H9 (cell line): ENCODE data around the gene FBXO2. TPM values are rescaled to one million over a fixed set of nuclear protein-coding genes. Genes with fewer than 3 reads are reported as not detected.

Experiments used
- DNase-seq: peaks from one replicate; pipeline ENCODE4 v3.0.0-alpha.2; 2017
- H2AFZ ChIP-seq: one replicate; pipeline ENCODE4 v1.6.1; 2013; ENCODE audit warnings: mild to moderate bottlenecking, low read length, control low read depth, moderate library complexity
- H2AK5ac ChIP-seq: 2 replicates; pipeline ENCODE4 v1.6.1; 2013; ENCODE audit warnings: low read length, control low read depth, mixed read lengths; ENCODE audit not compliant: insufficient read length
- H2BK120ac ChIP-seq: one replicate; pipeline ENCODE4 v1.6.1; 2013; ENCODE audit warnings: low read depth, mild to moderate bottlenecking, low read length, control low read depth, inconsistent platforms; ENCODE audit not compliant: poor library complexity, severe bottlenecking
- H2BK12ac ChIP-seq: 2 replicates; pipeline ENCODE4 v1.6.1; 2013; ENCODE audit warnings: low read length, control low read depth, mixed read lengths, low read depth; ENCODE audit not compliant: insufficient read length
- H2BK15ac ChIP-seq: 2 replicates; pipeline ENCODE4 v1.6.1; 2013; ENCODE audit warnings: low read depth, low read length, control low read depth
- H2BK20ac ChIP-seq: one replicate; pipeline ENCODE4 v1.6.1; 2013; ENCODE audit warnings: low read depth, mild to moderate bottlenecking, low read length, control low read depth, inconsistent platforms; ENCODE audit not compliant: poor library complexity, severe bottlenecking
- H2BK5ac ChIP-seq: 2 replicates; pipeline ENCODE4 v1.6.1; 2013; ENCODE audit warnings: low read length, control low read depth, mixed read lengths; ENCODE audit not compliant: insufficient read length
- H3K14ac ChIP-seq: 2 replicates; pipeline ENCODE4 v1.6.1; 2013; ENCODE audit warnings: low read length, control low read depth; ENCODE audit not compliant: insufficient read depth
- H3K18ac ChIP-seq: 2 replicates; pipeline ENCODE4 v1.6.1; 2013; ENCODE audit warnings: low read depth, mild to moderate bottlenecking, mixed read lengths, low read length, control low read depth; ENCODE audit not compliant: insufficient read length
- H3K23ac ChIP-seq: 2 replicates; pipeline ENCODE4 v1.6.1; 2013; ENCODE audit warnings: low read length, control low read depth, mixed read lengths, low read depth; ENCODE audit not compliant: insufficient read length
- H3K23me2 ChIP-seq: 2 replicates; pipeline ENCODE4 v1.6.1; 2013; ENCODE audit warnings: low read depth, mild to moderate bottlenecking, mixed read lengths, low read length, control low read depth; ENCODE audit not compliant: insufficient read length, poor library complexity, severe bottlenecking
- H3K27ac ChIP-seq: 2 replicates; pipeline ENCODE4 v1.5.1; 2013; ENCODE audit warnings: low read length, control low read depth, mixed read lengths, low read depth; ENCODE audit not compliant: insufficient read length
- H3K27me3 ChIP-seq: 2 replicates; pipeline ENCODE4 v1.6.1; 2013; ENCODE audit warnings: low read length, control low read depth, inconsistent platforms; ENCODE audit not compliant: insufficient read depth
- H3K4ac ChIP-seq: 2 replicates; pipeline ENCODE4 v1.6.1; 2013; ENCODE audit warnings: low read depth, mild to moderate bottlenecking, control low read depth, inconsistent platforms, low read length, moderate library complexity
- H3K4me1 ChIP-seq: 2 replicates; pipeline ENCODE4 v1.6.1; 2013; ENCODE audit warnings: low read length, control low read depth, inconsistent platforms; ENCODE audit not compliant: insufficient read depth
- H3K4me2 ChIP-seq: 2 replicates; pipeline ENCODE4 v1.6.1; 2013; ENCODE audit warnings: low read length, control low read depth, mixed read lengths; ENCODE audit not compliant: insufficient read length, insufficient read depth
- H3K56ac ChIP-seq: 2 replicates; pipeline ENCODE4 v1.6.1; 2013; ENCODE audit warnings: low read depth, mild to moderate bottlenecking, mixed read lengths, low read length, control low read depth; ENCODE audit not compliant: insufficient read length
- H3K79me1 ChIP-seq: 2 replicates; pipeline ENCODE4 v1.6.1; 2013; ENCODE audit warnings: low read depth, mild to moderate bottlenecking, moderate library complexity, low read length, control low read depth, inconsistent platforms; ENCODE audit not compliant: insufficient read depth, poor library complexity, severe bottlenecking
- H3K79me2 ChIP-seq: 2 replicates; pipeline ENCODE4 v1.6.1; 2013; ENCODE audit warnings: low read length, control low read depth, inconsistent platforms; ENCODE audit not compliant: insufficient read depth
- H3K9ac ChIP-seq: 2 replicates; pipeline ENCODE4 v1.6.1; 2013; ENCODE audit warnings: low read length, control low read depth, mixed read lengths; ENCODE audit not compliant: insufficient read length; ENCODE audit errors: extremely low read depth
- H3K9me3 ChIP-seq: one replicate; pipeline ENCODE4 v1.6.1; 2013; ENCODE audit warnings: low read depth, low read length, inconsistent platforms; ENCODE audit not compliant: control insufficient read depth
- H3T11ph ChIP-seq: one replicate; pipeline ENCODE4 v1.6.1; 2013; ENCODE audit warnings: mild to moderate bottlenecking, low read length, control low read depth, inconsistent platforms
- H4K20me1 ChIP-seq: one replicate; pipeline ENCODE4 v1.6.1; 2013; ENCODE audit not compliant: control insufficient read depth, insufficient read length, insufficient read depth
- H4K5ac ChIP-seq: 2 replicates; pipeline ENCODE4 v1.6.1; 2013; ENCODE audit warnings: low read depth, mild to moderate bottlenecking, mixed read lengths, low read length, control low read depth; ENCODE audit not compliant: insufficient read length
- H4K8ac ChIP-seq: replicated peaks from 2 replicates; pipeline ENCODE4 v1.6.1; 2013; ENCODE audit warnings: low read length, control low read depth, mixed read lengths, low read depth; ENCODE audit not compliant: insufficient read length
- H4K91ac ChIP-seq: 2 replicates; pipeline ENCODE4 v1.6.1; 2013; ENCODE audit warnings: low read depth, mild to moderate bottlenecking, moderate library complexity, mixed read lengths, low read length, control low read depth; ENCODE audit not compliant: insufficient read length
- H3K27ac Mint-ChIP-seq, 3 experiments: 2 replicates in 2 of 3; 3 replicates in 1 of 3; pipeline ENCODE4 v1.8.0; 2020 to 2021; ENCODE audit warnings: mixed read lengths in 3 of 3, mild to moderate bottlenecking in 1 of 3, moderate library complexity in 1 of 3
- H3K27me3 Mint-ChIP-seq: 2 replicates; pipeline ENCODE4 v1.8.0; 2021; ENCODE audit warnings: low read depth, mild to moderate bottlenecking, moderate library complexity, mixed read lengths
- H3K36me3 Mint-ChIP-seq, 3 experiments: 2 replicates in 2 of 3; 3 replicates in 1 of 3; pipeline ENCODE4 v1.8.0; 2020 to 2021; ENCODE audit warnings: low read depth in 3 of 3, mixed read lengths in 3 of 3; ENCODE audit not compliant: insufficient read depth in 1 of 3
- H3K4me1 Mint-ChIP-seq, 2 experiments: 2 replicates each; pipeline ENCODE4 v1.8.0; 2020; ENCODE audit warnings: mixed read lengths in 2 of 2
- H3K4me3 Mint-ChIP-seq, 2 experiments: 2 replicates in 1 of 2; 3 replicates in 1 of 2; pipeline ENCODE4 v1.8.0; 2020 to 2021; ENCODE audit warnings: mild to moderate bottlenecking in 2 of 2, mixed read lengths in 2 of 2, moderate library complexity in 1 of 2
- H3K9me3 Mint-ChIP-seq, 2 experiments: 2 replicates in 1 of 2; 3 replicates in 1 of 2; pipeline ENCODE4 v1.8.0; 2020; ENCODE audit warnings: mild to moderate bottlenecking in 2 of 2, mixed read lengths in 2 of 2, moderate library complexity in 1 of 2
- CTCF ChIP-seq: fragments of 200-600 bp; sonication (generic); conservative IDR thresholded peaks from 3 replicates; pipeline ENCODE4 v1.8.0; 2021; ENCODE audit warnings: antibody characterized with exemption, mild to moderate bottlenecking
- WGBS: extraction: QIAGEN DNeasy Blood & Tissue Kit; methylation state at CpG from one replicate; pipeline ENCODE4 v1.1.7; 2013; ENCODE audit warnings: missing lambda C conversion rate, low lambda C conversion rate, mixed read lengths; ENCODE audit not compliant: insufficient read length; ENCODE audit errors: extremely low coverage; 5-methylcytosine and 5-hydroxymethylcytosine counted together
- total RNA-seq: library from RNA; stranded (reverse); gene quantifications from 2 replicates; pipeline ENCODE4 v1.2.1, GENCODE V29; 2021

The FBXO2 gene
- total RNA-seq, 1 experiment from 2014 or later: 28.9 TPM

DNA sequence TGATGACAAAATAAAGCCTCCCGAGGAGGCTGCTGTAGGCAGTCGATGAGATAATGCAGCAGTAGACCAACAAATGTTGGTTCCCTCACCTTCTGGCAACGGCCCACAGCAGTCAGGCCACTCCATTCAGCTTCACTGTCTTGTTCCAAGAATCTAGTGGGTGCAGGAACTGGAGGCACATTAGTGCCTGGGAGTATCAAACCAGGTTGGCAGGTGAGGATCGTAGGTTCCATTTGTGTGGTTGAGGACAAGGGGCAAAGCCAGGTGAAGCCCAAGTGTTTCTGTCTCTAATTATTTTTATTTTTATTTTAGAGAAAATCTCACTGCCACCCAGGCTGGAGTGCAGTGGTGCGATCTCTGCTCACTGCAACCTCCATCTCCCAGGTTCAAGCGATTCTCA, 13.3 kb downstream of the FBXO2 start:
- no peak overlapping the region for H3K23ac ChIP-seq
- no peaks in the 10 kb centered on the region for H3K9me3 ChIP-seq
- no peak overlapping the region for H4K91ac ChIP-seq
- DNase-seq: no peak
- H3K9ac ChIP-seq: no peak overlapping the region
- no peak overlapping the region for H2BK12ac ChIP-seq
- H3K27ac ChIP-seq: no peak overlapping the region
- no peaks in the 10 kb centered on the region for H4K20me1 ChIP-seq
- H2BK5ac ChIP-seq: no peak overlapping the region
- no peak overlapping the region for H3K14ac ChIP-seq
- no peak overlapping the region for H3K56ac ChIP-seq
- no peak overlapping the region for H3K4me3 Mint-ChIP-seq
- no peak overlapping the region for H3K4ac ChIP-seq
- no peaks in the 10 kb centered on the region for H3K27me3 ChIP-seq
- no peaks in the 10 kb centered on the region for H3K4me1 ChIP-seq
- H3K4me1 Mint-ChIP-seq: no peaks in the 10 kb centered on the region
- no peak overlapping the region for H3T11ph ChIP-seq
- H2AK5ac ChIP-seq: no peak overlapping the region
- no peaks in the 10 kb centered on the region for H3K79me2 ChIP-seq
- no peak overlapping the region for H4K8ac ChIP-seq
- H3K27ac Mint-ChIP-seq: no peak overlapping the region
- H3K79me1 ChIP-seq: no peaks in the 10 kb centered on the region
- H2AFZ ChIP-seq: no peak overlapping the region
- no peaks in the 10 kb centered on the region for H3K23me2 ChIP-seq
- H2BK20ac ChIP-seq: no peak overlapping the region
- no CpG with 5 or more reads among the region's 6 CpGs for WGBS
- H3K27me3 Mint-ChIP-seq: peaks cover 5% of the 10 kb centered on the region
- H3K18ac ChIP-seq: no peak overlapping the region
- no peak overlapping the region for H2BK15ac ChIP-seq
- no peak overlapping the region for H4K5ac ChIP-seq
- no peak overlapping the region for H2BK120ac ChIP-seq
- H3K36me3 Mint-ChIP-seq: no peaks in the 10 kb centered on the region
- no peak overlapping the region for H3K4me2 ChIP-seq
- 0 out of 5 replicates have a peak, but pooled peaks cover 0 to under 1% of the 10 kb centered on the region in 2 experiments for H3K9me3 Mint-ChIP-seq
- TF ChIP-seq CTCF: no peak
